Activated T-helper 2 cell treated with anti-CD3 and anti-CD28 coated beads, Interferon-gamma antibody, Interleukin-2, Interleukin-4, amounts not matched to agents 10 μg/mL and 5 μg/mL and 100 μg/mL, durations not matched to agents 14 hours and 24 hours and 36 hours (primary cell): Measurements from ENCODE around the gene MSANTD3. TPM values are rescaled to one million over a fixed set of nuclear protein-coding genes. Genes with fewer than 3 reads are reported as not detected.

Source experiments
- total RNA-seq: library from RNA; stranded (reverse); gene quantifications from 2 replicates; pipeline ENCODE4 v1.2.3, GENCODE V29; 2022

Gene MSANTD3
- total RNA-seq, 1 donor from 2014 or later, result 17.6 TPM

Other genes with a start within 250 kb of the MSANTD3 start
- 26.9 and 30.0 TPM in 2 replicates for gene TEX10, start 74.2 kb upstream of the MSANTD3 start, total RNA-seq
- 0.52 and 1.1 TPM in 2 replicates for gene TMEFF1, start 46.0 kb downstream of the MSANTD3 start, total RNA-seq
- 0.23 and 0.34 TPM in 2 replicates for gene CAVIN4, start 150.9 kb downstream of the MSANTD3 start, total RNA-seq